ENCODE measurements around the gene ZBTB20. TPM values are rescaled to one million over a fixed set of nuclear protein-coding genes. Genes with fewer than 3 reads are reported as not detected.

The ZBTB20 gene
- total RNA-seq, 1 experiment from 2014 or later: 26.5 TPM

- no TSS peak for BruUV-seq (replicated peaks)
- no peak overlapping the region for H3K4me3 ChIP-seq
- intact Hi-C loops (cut with micrococcal nuclease; ENCODE audit: unreplicated experiment): no loop called here
- no peaks in the 10 kb centered on the region for H3F3A ChIP-seq (ENCODE audit: insufficient read depth, low read depth)
- H3K36me3 ChIP-seq (ENCODE audit: low read depth): no peaks in the 10 kb centered on the region
- H3K4me2 ChIP-seq: no peak overlapping the region
- no peaks in the 10 kb centered on the region for H4K20me1 ChIP-seq (ENCODE audit: insufficient read depth)
- no peak for DNase-seq
- H3K9me3 ChIP-seq (ENCODE audit: insufficient read depth, low read depth): no peaks in the 10 kb centered on the region
- TF ChIP-seq EZH2 (IDR thresholded peaks at IDR 0.05; ENCODE audit: low read depth): no peak
- TF ChIP-seq, protein P1, sequence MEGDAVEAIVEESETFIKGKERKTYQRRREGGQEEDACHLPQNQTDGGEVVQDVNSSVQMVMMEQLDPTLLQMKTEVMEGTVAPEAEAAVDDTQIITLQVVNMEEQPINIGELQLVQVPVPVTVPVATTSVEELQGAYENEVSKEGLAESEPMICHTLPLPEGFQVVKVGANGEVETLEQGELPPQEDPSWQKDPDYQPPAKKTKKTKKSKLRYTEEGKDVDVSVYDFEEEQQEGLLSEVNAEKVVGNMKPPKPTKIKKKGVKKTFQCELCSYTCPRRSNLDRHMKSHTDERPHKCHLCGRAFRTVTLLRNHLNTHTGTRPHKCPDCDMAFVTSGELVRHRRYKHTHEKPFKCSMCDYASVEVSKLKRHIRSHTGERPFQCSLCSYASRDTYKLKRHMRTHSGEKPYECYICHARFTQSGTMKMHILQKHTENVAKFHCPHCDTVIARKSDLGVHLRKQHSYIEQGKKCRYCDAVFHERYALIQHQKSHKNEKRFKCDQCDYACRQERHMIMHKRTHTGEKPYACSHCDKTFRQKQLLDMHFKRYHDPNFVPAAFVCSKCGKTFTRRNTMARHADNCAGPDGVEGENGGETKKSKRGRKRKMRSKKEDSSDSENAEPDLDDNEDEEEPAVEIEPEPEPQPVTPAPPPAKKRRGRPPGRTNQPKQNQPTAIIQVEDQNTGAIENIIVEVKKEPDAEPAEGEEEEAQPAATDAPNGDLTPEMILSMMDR (conservative IDR thresholded peaks at IDR 0.05): no peak
- H3K27me3 ChIP-seq (ENCODE audit: insufficient read depth, low read depth): no peaks in the 10 kb centered on the region
- no peak overlapping the region for H2AFZ ChIP-seq
- H3K4me1 ChIP-seq (replicated peaks; ENCODE audit: insufficient read depth): no peaks in the 10 kb centered on the region
- ChIA-PET CTCF (no interaction called here), POLR2A (ENCODE audit: unreplicated experiment) (interaction anchor here (0.6 kb wide), 1 partner anchor 19 kb away, joined by 6 read pairs; no protein-coding TSS in a partner anchor)
- H3K27ac ChIP-seq: no peak overlapping the region
- no peaks in the 10 kb centered on the region for H3K79me2 ChIP-seq (ENCODE audit: low read depth)
- H3K9me2 ChIP-seq (ENCODE audit: insufficient read depth): no peaks in the 10 kb centered on the region
These were observed 242.5 kb downstream of the ZBTB20 start for GRCh38 chr3:114904633-114905032.

DNA sequence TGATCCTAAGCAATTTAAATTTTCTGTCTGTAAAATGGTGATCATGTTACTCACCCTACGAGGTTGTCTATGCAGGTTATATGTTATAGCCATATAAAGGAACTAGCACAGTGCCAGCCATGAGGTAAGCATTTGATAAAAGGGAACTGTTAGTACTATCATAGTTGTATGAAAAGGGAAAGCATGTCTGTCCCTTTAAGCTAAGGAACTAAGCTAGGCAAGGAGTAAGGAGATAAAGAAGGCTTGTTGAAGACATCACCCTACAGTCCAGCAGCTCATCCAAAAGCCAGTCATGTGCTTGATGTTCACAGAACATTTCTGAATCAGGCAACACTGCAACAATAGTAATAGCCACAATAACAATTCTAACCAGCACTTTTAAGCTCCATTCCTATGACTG lies 243.9 kb downstream of the ZBTB20 start:
- H3K4me3 ChIP-seq: no peak overlapping the region
- H3K9me2 ChIP-seq (ENCODE audit: insufficient read depth): no peaks in the 10 kb centered on the region
- no TSS peak for BruUV-seq (replicated peaks)
- H3K27ac ChIP-seq: no peak overlapping the region
- no peaks in the 10 kb centered on the region for H3K27me3 ChIP-seq (ENCODE audit: insufficient read depth, low read depth)
- no peak overlapping the region for H3K4me2 ChIP-seq
- H3K79me2 ChIP-seq (ENCODE audit: low read depth): no peaks in the 10 kb centered on the region
- TF ChIP-seq, protein P1 (conservative IDR thresholded peaks at IDR 0.05): no peak
- no peaks in the 10 kb centered on the region for H3K9me3 ChIP-seq (ENCODE audit: insufficient read depth, low read depth)
- DNase-seq: no peak
- H3K4me1 ChIP-seq (replicated peaks; ENCODE audit: insufficient read depth): no peaks in the 10 kb centered on the region
- POLR2A ChIA-PET (ENCODE audit: unreplicated experiment): interaction anchor here (0.6 kb wide), 1 partner anchor 31 kb away, joined by 5 read pairs; no protein-coding TSS in a partner anchor
- intact Hi-C loops (cut with micrococcal nuclease; ENCODE audit: unreplicated experiment): no loop called here
- H2AFZ ChIP-seq: no peak overlapping the region
- no peaks in the 10 kb centered on the region for H3F3A ChIP-seq (ENCODE audit: insufficient read depth, low read depth)
- CTCF ChIA-PET: no interaction called here
- H3K36me3 ChIP-seq (ENCODE audit: low read depth): no peaks in the 10 kb centered on the region
- no peaks in the 10 kb centered on the region for H4K20me1 ChIP-seq (ENCODE audit: insufficient read depth)

GRCh38 chr3:114902691-114903101 lies 244.4 kb downstream of the ZBTB20 start:
- no peaks in the 10 kb centered on the region for H3K79me2 ChIP-seq (ENCODE audit: low read depth)
- H3K4me3 ChIP-seq: no peak overlapping the region
- no peak overlapping the region for H3K4me2 ChIP-seq
- H3F3A ChIP-seq (ENCODE audit: insufficient read depth, low read depth): no peaks in the 10 kb centered on the region
- no peaks in the 10 kb centered on the region for H3K9me3 ChIP-seq (ENCODE audit: insufficient read depth, low read depth)
- no TSS peak for BruUV-seq (replicated peaks)
- POLR2A ChIA-PET (ENCODE audit: unreplicated experiment): interaction anchor here (0.6 kb wide), 1 partner anchor 30 kb away, joined by 5 read pairs; no protein-coding TSS in a partner anchor
- no peak overlapping the region for H3K27ac ChIP-seq
- H3K27me3 ChIP-seq (ENCODE audit: insufficient read depth, low read depth): no peaks in the 10 kb centered on the region
- intact Hi-C loops (cut with micrococcal nuclease; ENCODE audit: unreplicated experiment): no loop called here
- H2AFZ ChIP-seq: no peak overlapping the region
- H4K20me1 ChIP-seq (ENCODE audit: insufficient read depth): no peaks in the 10 kb centered on the region
- H3K4me1 ChIP-seq (replicated peaks; ENCODE audit: insufficient read depth): no peaks in the 10 kb centered on the region
- no peak for TF ChIP-seq EZH2 (IDR thresholded peaks at IDR 0.05; ENCODE audit: low read depth)
- TF ChIP-seq, protein P1 (conservative IDR thresholded peaks at IDR 0.05): no peak
- H3K9me2 ChIP-seq (ENCODE audit: insufficient read depth): no peaks in the 10 kb centered on the region
- H3K36me3 ChIP-seq (ENCODE audit: low read depth): no peaks in the 10 kb centered on the region
- CTCF ChIA-PET: interaction anchor here (0.6 kb wide), 1 partner anchor 582 kb away, joined by 3 read pairs; no protein-coding TSS in a partner anchor
- DNase-seq: no peak

Measured in PC-9 (cell line).